HCT116 (cell line): ENCODE results near the gene PLCB4. TPM values are rescaled to one million over a fixed set of nuclear protein-coding genes. Genes with fewer than 3 reads are reported as not detected.

Experiments
- ATAC-seq: fragments of 200-7000 bp; cut with Tn5 transposase; 2 replicates; pipeline ENCODE4 v1.9.1; 2020; ENCODE audit warnings: mild to moderate bottlenecking, moderate library complexity
- BruUV-seq: library from RNA; stranded (reverse); fragments of 400-500 nt; replicated peaks from 2 replicates; lab custom pipeline; 2021; lab: Mats Ljungman, UMichigan
- CTCF ChIA-PET: fragments of 300-600 bp; sonication (Branson Sonifier 250); formaldehyde crosslinking; loops from one replicate; lab custom pipeline; 2021; ENCODE audit warnings: antibody characterized with exemption; lab: Charles Lee
- POLR2A ChIA-PET: fragments of 300-600, 350-600 bp; sonication (Branson Sonifier 250); formaldehyde crosslinking; loops from one replicate; lab custom pipeline; 2021; ENCODE audit warnings: antibody characterized with exemption; lab: Charles Lee
- RAD21 ChIA-PET, 2 experiments: fragments of 300-600 bp; sonication (Branson Sonifier 250); formaldehyde crosslinking; loops; one replicate each; lab custom pipeline; 2023; ENCODE audit warnings: low total read pairs in 2 of 2; ENCODE audit not compliant: uncharacterized antibody in 2 of 2, unreplicated experiment in 2 of 2, low non-redundant PET in 1 of 2; lab: Charles Lee
- DNase-seq: peaks from one replicate; pipeline ENCODE4 v3.0.0-alpha.2; 2010; ENCODE audit warnings: low read depth, low spot score
- H2AFZ ChIP-seq: fragments of 200-600 bp; shearing (Covaris generic), sonication (generic); 2 replicates; pipeline ENCODE4 v1.6.1; 2017; ENCODE audit warnings: low read depth, mixed run types, mixed read lengths, antibody characterized with exemption, low read length; ENCODE audit not compliant: poor library complexity, severe bottlenecking
- H3K27ac ChIP-seq: 2 replicates; pipeline ENCODE4 v1.5.1; 2012; ENCODE audit warnings: low read depth, low read length
- H3K27me3 ChIP-seq: fragments of 200-600 bp; sonication (generic); 2 replicates; pipeline ENCODE4 v1.6.1; 2016; ENCODE audit warnings: mixed run types, low read length, mixed read lengths; ENCODE audit not compliant: insufficient read depth
- H3K36me3 ChIP-seq, 2 experiments: fragments of 200-500 bp in 1 of 2; fragments of 200-600 bp in 1 of 2; sonication (Bioruptor generic) in 1 of 2; sonication (generic) in 1 of 2; 2 replicates each; pipeline versions ENCODE4 v1.5.1 to v1.6.1; 2014 to 2016; ENCODE audit warnings: low read length in 2 of 2, inconsistent platforms in 1 of 2, mixed read lengths in 1 of 2, mixed run types in 1 of 2; ENCODE audit not compliant: insufficient read depth in 2 of 2, control insufficient read depth in 1 of 2
- H3K4me1 ChIP-seq, 2 experiments: fragments of 200-600 bp in 1 of 2; sonication (generic) in 1 of 2; 2 replicates each; pipeline versions ENCODE4 v1.5.1 to v1.6.1; 2012 to 2017; ENCODE audit warnings: low read length in 2 of 2, inconsistent platforms in 1 of 2, mild to moderate bottlenecking in 1 of 2, mixed read lengths in 1 of 2, mixed run types in 1 of 2, moderate library complexity in 1 of 2; ENCODE audit not compliant: insufficient read depth in 2 of 2, control insufficient read depth in 1 of 2
- H3K4me2 ChIP-seq: fragments of 200-600 bp; sonication (generic); 2 replicates; pipeline ENCODE4 v1.6.1; 2017; ENCODE audit warnings: mixed run types, low read length, mixed read lengths
- H3K4me3 ChIP-seq, 2 experiments: fragments of 200-600 bp in 1 of 2; sonication (generic) in 1 of 2; replicated peaks in 1 of 2; 2 replicates each; pipeline ENCODE4 v1.5.1; 2011 to 2016; ENCODE audit warnings: low read length in 2 of 2, control low read depth in 1 of 2, low read depth in 1 of 2, mild to moderate bottlenecking in 1 of 2, mixed read lengths in 1 of 2, mixed run types in 1 of 2
- H3K79me2 ChIP-seq: fragments of 200-600 bp; sonication (generic); 2 replicates; pipeline ENCODE4 v1.6.1; 2017; ENCODE audit warnings: mild to moderate bottlenecking, mixed run types, low read length, moderate library complexity, mixed read lengths; ENCODE audit not compliant: insufficient read depth
- H3K9ac ChIP-seq: fragments of 200-600 bp; sonication (generic); 2 replicates; pipeline ENCODE4 v1.6.1; 2016; ENCODE audit warnings: low read length, mixed read lengths
- H3K9me2 ChIP-seq: fragments of 200-600 bp; sonication (generic), shearing (Covaris generic); 2 replicates; pipeline ENCODE4 v1.6.1; 2017; ENCODE audit warnings: mixed run types, mild to moderate bottlenecking, moderate library complexity; ENCODE audit not compliant: insufficient read depth
- H3K9me3 ChIP-seq, 2 experiments: fragments of 200-500 bp in 1 of 2; fragments of 200-600 bp in 1 of 2; sonication (Bioruptor generic) in 1 of 2; sonication (generic) in 1 of 2; 2 replicates each; pipeline ENCODE4 v1.6.1; 2014 to 2017; ENCODE audit warnings: low read length in 2 of 2, mixed read lengths in 2 of 2, inconsistent platforms in 1 of 2, low read depth in 1 of 2, mild to moderate bottlenecking in 1 of 2, mixed run types in 1 of 2, moderate library complexity in 1 of 2; ENCODE audit not compliant: control insufficient read depth in 1 of 2, insufficient read depth in 1 of 2
- H4K20me1 ChIP-seq: fragments of 200-600 bp; sonication (generic), shearing (Covaris generic); 2 replicates; pipeline ENCODE4 v1.6.1; 2017; ENCODE audit warnings: mixed run types, mild to moderate bottlenecking, moderate library complexity; ENCODE audit not compliant: insufficient read depth
- CBX3 ChIP-seq: IDR thresholded peaks from 2 replicates; pipeline ENCODE4 v1.6.1; 2012; ENCODE audit warnings: low read depth
- CEBPB ChIP-seq: IDR thresholded peaks from 2 replicates; pipeline ENCODE4 v1.6.1; 2012; ENCODE audit warnings: low read depth
- FOSL1 ChIP-seq: IDR thresholded peaks from 2 replicates; pipeline ENCODE4 v1.6.1; 2012; ENCODE audit warnings: low read depth
- MAX ChIP-seq: IDR thresholded peaks from 2 replicates; pipeline ENCODE4 v1.6.1; 2012
- POLR2A ChIP-seq: IDR thresholded peaks from 2 replicates; pipeline ENCODE4 v1.7.0; 2011; ENCODE audit warnings: borderline replicate concordance; ENCODE audit not compliant: insufficient read depth, insufficient read length; ENCODE audit errors: extremely low read depth
- SP1 ChIP-seq: IDR thresholded peaks from 2 replicates; pipeline ENCODE4 v1.6.1; 2012; ENCODE audit warnings: low read depth
- TCF7L2 ChIP-seq: IDR thresholded peaks from 2 replicates; pipeline ENCODE4 v1.7.0; 2011; ENCODE audit warnings: borderline replicate concordance, inconsistent platforms; ENCODE audit not compliant: insufficient read depth, insufficient read length; ENCODE audit errors: extremely low read depth
- ZBTB33 ChIP-seq: IDR thresholded peaks from 2 replicates; pipeline ENCODE4 v1.6.1; 2011; ENCODE audit warnings: mild to moderate bottlenecking, low read length, moderate library complexity; ENCODE audit not compliant: insufficient replicate concordance; ENCODE audit errors: extremely low read depth
- ZFX ChIP-seq: fragments of 450-650 bp; IDR thresholded peaks from 2 replicates; pipeline ENCODE4 v1.6.1; 2017
- ZNF274 ChIP-seq: fragments of 200-500 bp; sonication (Bioruptor generic); IDR thresholded peaks from 2 replicates; pipeline ENCODE4 v1.6.1; 2014; ENCODE audit warnings: mild to moderate bottlenecking, low read depth, low read length, inconsistent platforms
- intact Hi-C: fragments of 100-400 bp; cut with micrococcal nuclease; formaldehyde crosslinking; loops from 2 replicates; pipeline ENCODE4 v1.10.0; 2022
- total RNA-seq: library from RNA; stranded (reverse); gene quantifications from one replicate; pipeline ENCODE4 v1.2.1, GENCODE V29; 2021; ENCODE audit not compliant: unreplicated experiment
- TF ChIP-seq, protein P1 (sequence below): IDR thresholded peaks from 2 replicates; pipeline ENCODE4 v1.6.1; 2012

PLCB4 gene
- total RNA-seq, 1 experiment from 2014 or later = 2.5 TPM

- Histone ChIP-seq H3K9me2 (no peaks in the 10 kb centered on the region), H3K4me2 (peak overlapping the region; percentile 11), H3K9ac (no peak overlapping the region), H3K27me3 (no peaks in the 10 kb centered on the region), H3K79me2 (no peaks in the 10 kb centered on the region)
- RAD21 ChIA-PET = interaction anchor here (0.8 to 2.4 kb wide), 5 partner anchors 44 to 203 kb away, joined by 3 to 27 read pairs (median 4); no protein-coding TSS in a partner anchor
- intact Hi-C loops = loop anchor here (1.0 to 5.0 kb wide), 2 partner anchors 202 to 684 kb away; no protein-coding TSS in a partner anchor
- DNase-seq (no peak), ATAC-seq (peak; percentile 44)
- BruUV-seq = no TSS peak
- TF ChIP-seq MAX (no peak), ZNF274 (no peak), SP1 (no peak), POLR2A (no peak), FOSL1 (no peak), ZBTB33 (no peak), ZFX (no peak), CBX3 (no peak), CEBPB (no peak), TCF7L2 (no peak)
- TF ChIP-seq, protein P1, sequence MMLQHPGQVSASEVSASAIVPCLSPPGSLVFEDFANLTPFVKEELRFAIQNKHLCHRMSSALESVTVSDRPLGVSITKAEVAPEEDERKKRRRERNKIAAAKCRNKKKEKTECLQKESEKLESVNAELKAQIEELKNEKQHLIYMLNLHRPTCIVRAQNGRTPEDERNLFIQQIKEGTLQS = no peak
- TF ChIP-seq, all 23 proteins: peak for 0
- ChIA-PET CTCF (interaction anchor here (0.6 to 6.7 kb wide), 20 partner anchors 8 to 687 kb away, joined by 3 to 252 read pairs (median 4); no protein-coding TSS in a partner anchor), POLR2A (interaction anchor here (1.4 kb wide), 1 partner anchor 201 kb away, joined by 3 read pairs; no protein-coding TSS in a partner anchor)
- no peaks in the 10 kb centered on the region for H3K9me3 ChIP-seq
- H2AFZ ChIP-seq = no peak overlapping the region
- H3K27ac ChIP-seq = no peak overlapping the region
- peaks cover 0 to 14% of the 10 kb centered on the region in 2 experiments; a peak in 3 of 4 replicates for H3K4me1 ChIP-seq
- no peak overlapping the region for H3K4me3 ChIP-seq
- H3K36me3 ChIP-seq = no peaks in the 10 kb centered on the region
- H4K20me1 ChIP-seq = no peaks in the 10 kb centered on the region
These were observed 339.8 kb downstream of the PLCB4 start for GRCh38 chr20:9408422-9409300.
